ENCODE data around the gene ANKDD1B.
"Not testable (repeated sequence)": the region's sequence is repeated elsewhere in the genome, so short reads cannot be mapped to it uniquely, and the experiment has no call there.

The ANKDD1B gene

GRCh38 chr5:75663579-75664284, 52.5 kb downstream of the ANKDD1B start:
- DNase-seq = no peak

GRCh38 chr5:75664979-75665378, 53.7 kb downstream of the ANKDD1B start:
- no peak for DNase-seq

GRCh38 chr5:75666801-75667200, 55.5 kb downstream of the ANKDD1B start:
- DNase-seq = no peak

DNA sequence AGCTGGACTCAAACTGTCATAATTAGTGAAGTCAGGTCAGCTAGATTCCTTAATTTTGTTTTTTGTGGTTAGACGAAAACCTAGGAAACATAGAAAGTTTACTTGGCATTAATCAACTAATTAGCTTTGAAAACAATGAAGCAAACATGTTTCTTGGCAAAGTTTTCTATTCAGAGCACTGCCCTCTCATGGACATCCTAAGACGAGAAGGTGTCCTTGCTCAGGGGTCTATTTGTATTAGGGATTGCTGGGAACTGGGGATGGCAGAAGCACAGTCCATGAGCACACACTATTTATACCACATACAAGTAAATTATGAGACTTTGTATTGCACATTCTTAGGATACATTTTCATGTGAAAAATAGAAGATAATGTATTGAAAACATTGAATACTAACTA, 56.3 kb downstream of the ANKDD1B start:
- no peak for DNase-seq

GRCh38 chr5:75668445-75668844, 57.2 kb downstream of the ANKDD1B start:
- DNase-seq = peak; percentile 14

DNA sequence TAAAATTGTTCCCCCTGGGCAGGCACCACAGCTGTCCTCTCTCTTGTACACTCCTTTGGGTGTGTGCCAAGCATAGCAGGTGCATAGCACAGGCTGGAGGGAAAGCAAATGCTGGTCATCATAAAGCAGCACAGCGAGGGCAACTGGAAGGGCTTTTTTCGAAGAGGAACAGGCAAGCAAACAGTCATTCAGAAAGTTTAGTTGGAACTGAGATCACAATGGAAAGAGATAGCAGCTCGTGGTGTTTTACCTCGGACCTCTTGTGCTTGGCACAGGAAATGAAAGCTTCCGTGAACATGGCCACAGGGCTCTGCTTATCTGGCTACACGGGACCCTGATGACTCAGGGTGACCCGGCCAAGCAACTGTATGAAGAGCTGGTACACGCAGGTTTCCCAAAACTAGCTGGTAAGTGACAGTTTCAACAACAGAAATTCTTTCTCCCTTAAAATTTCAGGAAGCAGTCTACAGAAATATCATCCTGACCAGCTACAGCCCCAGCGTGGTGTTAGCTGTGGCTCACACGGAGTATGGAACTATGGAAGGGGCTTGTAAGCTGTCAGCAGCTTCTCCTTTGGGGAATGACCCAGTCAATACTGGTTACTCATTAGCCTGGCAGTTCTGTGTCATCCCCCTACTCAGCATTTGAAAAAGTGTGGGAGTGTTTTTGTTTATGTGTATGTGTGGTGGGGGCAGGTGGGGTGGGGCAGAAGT, 57.9 kb downstream of the ANKDD1B start:
- peak; percentile 99 for DNase-seq

GRCh38 chr5:75670577-75670976, 59.3 kb downstream of the ANKDD1B start:
- DNase-seq = no peak

GRCh38 chr5:75671506-75671905, 60.3 kb downstream of the ANKDD1B start:
- DNase-seq = no peak

DNA sequence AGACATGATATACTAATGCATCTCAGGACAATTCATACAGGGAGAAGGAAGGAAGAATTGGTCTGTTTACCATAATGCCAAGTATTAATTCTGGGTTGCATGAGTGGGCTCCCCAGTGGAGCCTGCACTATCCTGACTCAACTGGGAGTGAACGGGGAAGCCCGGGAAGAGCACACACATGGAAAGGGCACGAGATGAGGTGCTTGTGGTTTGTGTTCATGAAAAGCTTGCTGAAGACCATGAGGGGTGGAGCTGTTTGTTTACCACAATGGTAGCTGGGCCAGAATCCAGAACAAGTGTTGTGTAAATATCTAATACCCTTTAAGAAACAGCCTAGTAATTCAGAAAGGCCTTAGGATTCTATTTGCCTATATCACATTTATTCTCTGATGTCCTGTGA, 61.4 kb downstream of the ANKDD1B start:
- DNase-seq = no peak

DNA sequence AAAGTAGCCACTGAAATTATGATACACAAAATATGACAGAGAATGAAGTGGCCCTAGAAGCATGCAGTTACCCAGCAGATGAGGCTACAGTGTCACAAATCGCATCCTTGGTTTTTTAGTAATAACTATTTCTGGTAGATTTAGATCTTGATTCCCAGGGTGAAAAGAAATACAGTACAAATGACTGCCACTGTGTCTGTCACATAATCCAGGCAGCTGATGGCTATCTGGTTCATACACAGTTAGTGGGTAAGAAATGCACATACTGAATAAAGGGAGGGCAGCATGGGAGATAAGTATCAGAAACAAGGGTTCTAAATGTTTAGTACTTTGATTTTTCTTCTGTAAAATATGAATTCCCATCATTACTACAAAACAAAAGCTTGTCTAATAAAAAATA, 64.5 kb downstream of the ANKDD1B start:
- DNase-seq = no peak

- no peak for DNase-seq
These were observed 66.4 kb downstream of the ANKDD1B start for GRCh38 chr5:75677607-75678006.

- no peak for DNase-seq
These were observed 66.9 kb downstream of the ANKDD1B start for GRCh38 chr5:75678155-75678554.

DNA sequence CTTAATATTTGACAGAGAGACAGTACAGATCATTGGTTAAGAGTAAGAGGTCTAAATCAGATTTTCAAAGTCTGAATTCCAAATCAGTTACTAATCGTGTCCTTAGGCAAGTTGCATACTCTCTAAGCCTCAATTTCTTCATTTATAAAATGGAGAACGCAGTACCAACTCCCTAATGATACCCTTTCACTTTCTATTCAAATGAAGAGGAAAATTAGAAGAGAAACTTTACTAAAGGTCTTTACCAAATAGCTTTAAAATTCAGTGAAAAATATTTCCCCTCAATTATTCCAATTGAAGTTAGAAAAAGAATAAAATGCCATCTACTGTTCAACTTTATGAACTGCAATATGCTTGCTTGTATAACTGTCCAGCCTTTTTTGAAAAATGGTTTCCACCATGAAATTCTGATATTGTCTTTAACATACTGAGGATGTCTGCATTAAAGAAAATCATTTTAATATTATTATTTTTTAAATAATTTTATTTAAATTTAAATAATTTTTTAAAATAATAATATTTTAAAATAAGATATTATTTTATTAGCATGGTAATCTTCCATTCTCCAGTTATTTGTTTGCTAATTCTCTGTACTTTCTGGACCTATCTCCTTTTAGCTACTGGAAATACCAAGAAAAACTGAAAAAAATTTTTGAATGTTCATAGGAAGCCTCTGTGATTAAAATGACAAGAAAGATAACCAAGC, 70.0 kb downstream of the ANKDD1B start:
- DNase-seq = peak; percentile 53

DNA sequence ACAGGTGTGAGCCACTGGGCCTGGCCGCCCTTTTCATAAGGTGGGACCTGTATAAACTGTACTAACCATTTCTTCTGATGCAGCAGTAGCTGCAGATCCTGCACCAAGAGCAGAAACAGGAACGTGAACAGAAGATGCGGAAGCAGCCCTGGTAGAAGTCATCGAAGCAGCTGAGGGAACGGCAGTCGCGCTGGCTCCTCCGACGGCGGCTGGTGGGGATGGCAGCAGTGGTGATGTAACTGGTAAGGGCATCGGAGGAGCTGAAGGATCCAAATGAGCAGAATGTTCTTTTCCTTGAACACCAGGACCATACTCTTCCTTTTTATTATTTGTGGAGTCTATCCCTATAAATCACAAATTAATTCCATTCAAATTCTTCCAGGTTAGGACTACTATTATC, 73.9 kb downstream of the ANKDD1B start:
- no peak for DNase-seq

DNA sequence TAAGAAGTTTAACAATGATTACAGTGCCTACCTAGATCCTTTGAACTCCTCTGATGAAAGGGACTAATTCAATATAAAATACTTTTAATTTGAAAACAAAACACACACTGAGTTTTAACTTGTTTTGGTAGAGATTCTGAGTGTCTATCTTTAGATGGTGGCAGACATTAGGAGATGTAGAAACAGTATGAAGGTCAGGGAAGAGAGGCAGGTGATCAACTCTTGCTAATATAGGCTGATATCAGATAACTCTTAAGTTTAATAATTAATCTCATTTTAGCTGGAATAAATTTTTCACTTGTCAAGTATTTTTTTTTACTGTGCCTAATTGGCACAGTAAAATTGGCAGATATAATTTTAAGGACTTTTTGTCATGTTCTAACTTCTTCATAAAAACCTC, 75.2 kb downstream of the ANKDD1B start:
- DNase-seq = no peak

DNA sequence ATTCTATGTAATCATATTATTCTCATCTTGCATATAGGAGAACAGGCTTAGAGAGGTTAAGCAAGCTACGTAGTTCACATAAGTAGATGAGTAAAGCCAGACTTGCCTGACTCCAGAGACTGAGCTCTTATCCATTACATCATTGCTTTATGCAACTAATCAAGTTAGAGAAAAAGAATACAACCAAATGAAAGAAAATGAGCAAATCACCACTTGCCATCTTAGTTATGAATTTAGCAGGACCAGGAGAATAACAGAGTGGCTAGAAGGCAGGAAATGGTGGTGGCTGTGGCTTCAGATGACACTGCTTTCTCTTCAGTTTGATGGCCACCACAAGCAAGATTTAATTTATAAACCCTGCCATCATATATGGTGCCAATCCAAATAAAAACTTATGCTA, 79.4 kb downstream of the ANKDD1B start:
- DNase-seq = no peak

GRCh38 chr5:75694781-75695180, 83.5 kb downstream of the ANKDD1B start:
- DNase-seq = no peak

DNA sequence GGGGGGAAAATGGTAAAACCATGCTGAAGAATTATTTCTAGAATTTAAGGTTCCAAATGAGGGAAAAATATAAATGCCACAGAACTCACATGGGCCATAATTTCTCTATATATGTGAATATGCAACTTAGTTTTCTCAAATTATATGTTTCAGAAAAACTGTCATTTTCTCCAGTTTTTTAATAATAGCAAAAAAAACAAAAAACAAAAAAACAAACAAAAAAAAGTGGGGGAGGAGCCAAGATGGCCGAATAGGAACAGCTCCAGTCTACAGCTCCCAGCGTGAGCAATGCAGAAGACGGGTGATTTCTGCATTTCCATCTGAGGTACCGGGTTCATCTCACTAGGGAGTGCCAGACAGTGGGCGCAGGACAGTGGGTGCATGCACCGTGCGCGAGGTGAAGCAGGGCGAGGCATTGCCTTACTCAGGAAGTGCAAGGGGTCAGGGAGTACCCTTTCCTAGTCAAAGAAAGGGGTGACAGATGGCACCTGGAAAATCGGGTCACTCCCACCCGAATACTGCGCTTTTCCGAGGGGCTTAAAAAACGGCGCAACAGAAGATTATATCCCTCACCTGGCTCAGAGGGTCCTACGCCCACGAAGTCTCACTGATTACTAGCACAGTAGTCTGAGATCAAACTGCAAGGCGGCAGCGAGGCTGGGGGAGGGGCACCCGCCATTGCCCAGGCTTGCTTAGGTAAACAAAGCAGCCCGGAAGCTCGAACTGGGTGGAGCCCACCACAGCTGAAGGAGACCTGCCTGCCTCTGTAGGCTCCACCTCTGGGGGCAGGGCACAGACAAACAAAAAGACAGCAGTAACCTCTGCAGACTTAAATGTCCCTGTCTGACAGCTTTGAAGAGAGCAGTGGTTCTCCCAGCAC, 84.5 kb downstream of the ANKDD1B start:
- DNase-seq = not testable (repeated sequence)

DNA sequence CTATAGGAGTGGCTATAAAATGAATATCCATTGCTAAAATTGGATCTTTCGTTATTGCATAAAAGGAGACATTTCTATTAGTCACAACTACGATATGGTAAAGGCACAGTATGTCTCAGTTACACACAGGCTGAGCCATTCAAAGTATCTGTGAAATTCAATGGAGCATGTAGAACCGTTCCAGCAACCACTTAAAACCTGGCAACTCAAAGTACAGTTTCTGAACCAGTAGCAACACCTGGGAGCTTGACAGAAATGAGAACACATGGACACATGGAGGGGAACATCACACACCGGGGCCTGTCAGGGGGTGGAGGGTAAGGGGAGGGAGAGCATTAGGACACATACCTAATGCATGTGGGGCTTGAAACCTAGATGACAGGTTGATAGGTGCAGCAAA, 90.6 kb downstream of the ANKDD1B start:
- DNase-seq = no peak

- no peak for DNase-seq
These were observed 94.8 kb downstream of the ANKDD1B start for GRCh38 chr5:75706016-75706415.

GRCh38 chr5:75706775-75707174, 95.5 kb downstream of the ANKDD1B start:
- DNase-seq = no peak

GRCh38 chr5:75707911-75708509, 96.8 kb downstream of the ANKDD1B start:
- DNase-seq = no peak

DNA sequence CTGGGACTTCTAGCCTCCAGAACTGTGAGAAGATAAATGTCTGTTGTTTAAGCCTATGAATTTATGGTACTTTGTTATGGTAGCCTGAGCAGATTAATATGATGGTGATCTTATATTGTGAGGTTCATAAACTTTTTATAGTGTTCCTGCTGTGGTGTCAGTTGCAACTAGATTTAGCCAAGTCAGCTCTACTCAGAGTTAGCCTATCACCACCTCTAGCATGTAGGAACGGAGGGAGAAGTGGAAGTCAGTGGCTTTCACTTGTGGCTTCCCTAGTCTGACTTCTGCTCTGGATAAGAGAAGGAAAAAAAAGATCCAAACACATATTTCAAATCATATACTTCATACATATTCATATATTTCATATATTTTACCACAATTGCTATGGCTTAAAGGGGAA, 99.4 kb downstream of the ANKDD1B start:
- no peak for DNase-seq
